Colonic mucosa (tissue), 4 donors: ENCODE results near the gene FYB1. TPM values are rescaled to one million over a fixed set of nuclear protein-coding genes. Genes with fewer than 3 reads are reported as not detected.

Experiments used
- DNase-seq: peaks from one replicate; pipeline ENCODE4 v3.0.0-alpha.2; 2020
- H3K27ac ChIP-seq: fragments of 200-600 bp; one replicate; pipeline ENCODE4 v1.8.0; 2021
- H3K27me3 ChIP-seq: fragments of 200-600 bp; one replicate; pipeline ENCODE4 v1.8.0; 2021
- H3K36me3 ChIP-seq: fragments of 200-600 bp; one replicate; pipeline ENCODE4 v1.8.0; 2021
- H3K4me1 ChIP-seq: fragments of 200-600 bp; one replicate; pipeline ENCODE4 v1.8.0; 2021; ENCODE audit warnings: mild to moderate bottlenecking
- H3K4me3 ChIP-seq: fragments of 200-600 bp; one replicate; pipeline ENCODE4 v1.8.0; 2021
- H3K9ac ChIP-seq, 2 donors: one replicate each; pipeline ENCODE4 v1.7.0; 2013; ENCODE audit warnings: control low read depth in 2 of 2, low read depth in 2 of 2, low read length in 2 of 2
- H3K9me3 ChIP-seq: fragments of 200-600 bp; one replicate; pipeline ENCODE4 v1.8.0; 2021
- CTCF ChIP-seq: fragments of 200-600 bp; IDR thresholded peaks from one replicate; pipeline ENCODE4 v1.8.0; 2022; ENCODE audit warnings: antibody characterized with exemption, mild to moderate bottlenecking
- intact Hi-C: fragments of 100-400 bp; cut with DNase I; formaldehyde crosslinking; loops from one replicate; pipeline ENCODE4 v1.14.1; 2022
- total RNA-seq, 2 donors: library from RNA; stranded (reverse); fragmentation: NEBNext Ultra II Directional in 1 of 2; extraction: Animal tissue kit (Norgen Biotek cat#: 25700) in 1 of 2; gene quantifications; one replicate each; pipeline ENCODE4 v1.2.1, GENCODE V29; 2021
- donor health status: healthy.
- donor health status: DM: no; HTN: no; CAD: no.
- donor health status: DM: no; HTN: no; CAD: no.

FYB1 gene
- total RNA-seq, 2 donors from 2014 or later: 6.1 to 8.6 TPM

- Histone ChIP-seq H3K27ac (peak overlapping the region; percentile 6), H3K4me3 (no peak overlapping the region), H3K36me3 (no peaks in the 10 kb centered on the region), H3K9ac (no peak overlapping the region), H3K27me3 (no peaks in the 10 kb centered on the region), H3K4me1 (no peaks in the 10 kb centered on the region), H3K9me3 (no peaks in the 10 kb centered on the region)
- TF ChIP-seq CTCF: no peak
- no peak for DNase-seq
- intact Hi-C loops: no loop called here
Observed at GRCh38 chr5:39076757-39077728, 142.3 kb downstream of the FYB1 start.

- Histone ChIP-seq H3K27ac (peak overlapping the region; percentile 6), H3K36me3 (no peaks in the 10 kb centered on the region), H3K4me3 (no peak overlapping the region), H3K9ac (no peak overlapping the region), H3K27me3 (no peaks in the 10 kb centered on the region), H3K9me3 (no peaks in the 10 kb centered on the region), H3K4me1 (no peaks in the 10 kb centered on the region)
- intact Hi-C loops: no loop called here
- no peak for TF ChIP-seq CTCF
- no peak for DNase-seq
Observed at GRCh38 chr5:39076101-39076756, 143.1 kb downstream of the FYB1 start.

GRCh38 chr5:39074017-39074814 lies 145.1 kb downstream of the FYB1 start, which contains the start of gene RICTOR:
Gene RICTOR, minus strand, starts transcription at chr5:39074399. Its CDS starts 22 bp downstream, at chr5:39074377.
- no peak for TF ChIP-seq CTCF
- intact Hi-C loops: no loop called here

GRCh38 chr5:39073767-39074016 lies 145.7 kb downstream of the FYB1 start:
- Histone ChIP-seq H3K27me3 (no peaks in the 10 kb centered on the region), H3K4me1 (no peaks in the 10 kb centered on the region), H3K9me3 (no peaks in the 10 kb centered on the region), H3K4me3 (peak overlapping the region; percentile 72), H3K36me3 (no peaks in the 10 kb centered on the region), H3K9ac (peak overlapping the region; percentile 83 to 98), H3K27ac (peak overlapping the region; percentile 98)
- no peak for DNase-seq
- TF ChIP-seq CTCF: no peak
- intact Hi-C loops: no loop called here

More at GRCh38 chr5:39074017-39074814, 145.1 kb downstream of the FYB1 start, which contains the start of gene RICTOR:
- H3K4me3 ChIP-seq: peak within 1 kb of the TSS; percentile 72
- H3K27ac ChIP-seq: peak within 1 kb of the TSS; percentile 98
- H3K9ac ChIP-seq: peak within 1 kb of the TSS; percentile 88 to 98
- no peaks in the 10 kb centered on the region for H3K27me3 ChIP-seq
- peak; percentile 92 for DNase-seq
- H3K4me1 ChIP-seq: no peaks in the 10 kb centered on the region
- H3K36me3 ChIP-seq: no peaks in the 10 kb centered on the region
- no peaks in the 10 kb centered on the region for H3K9me3 ChIP-seq
